Subcutaneous adipose tissue (tissue), 4 donors: ENCODE measurements around the gene ACTG1. TPM values are rescaled to one million over a fixed set of nuclear protein-coding genes. Genes with fewer than 3 reads are reported as not detected.

Source experiments
- total RNA-seq, 4 donors: library from RNA; depleted of rRNA; stranded (reverse); fragments of >200 nt; gene quantifications; one replicate each; pipeline ENCODE4 v1.1.0, GENCODE V29; 2016
- TF ChIP-seq, protein P1 (sequence below): fragments of 450-650 bp; IDR thresholded peaks from one replicate; pipeline ENCODE4 v1.5.1; 2016; ENCODE audit warnings: low read depth, mild to moderate bottlenecking, control low read depth, antibody characterized with exemption, moderate library complexity

ACTG1 gene
- total RNA-seq, 4 donors from 2014 or later: 1,095 to 1,902 (median 1,493) TPM

- TF ChIP-seq, protein P1, sequence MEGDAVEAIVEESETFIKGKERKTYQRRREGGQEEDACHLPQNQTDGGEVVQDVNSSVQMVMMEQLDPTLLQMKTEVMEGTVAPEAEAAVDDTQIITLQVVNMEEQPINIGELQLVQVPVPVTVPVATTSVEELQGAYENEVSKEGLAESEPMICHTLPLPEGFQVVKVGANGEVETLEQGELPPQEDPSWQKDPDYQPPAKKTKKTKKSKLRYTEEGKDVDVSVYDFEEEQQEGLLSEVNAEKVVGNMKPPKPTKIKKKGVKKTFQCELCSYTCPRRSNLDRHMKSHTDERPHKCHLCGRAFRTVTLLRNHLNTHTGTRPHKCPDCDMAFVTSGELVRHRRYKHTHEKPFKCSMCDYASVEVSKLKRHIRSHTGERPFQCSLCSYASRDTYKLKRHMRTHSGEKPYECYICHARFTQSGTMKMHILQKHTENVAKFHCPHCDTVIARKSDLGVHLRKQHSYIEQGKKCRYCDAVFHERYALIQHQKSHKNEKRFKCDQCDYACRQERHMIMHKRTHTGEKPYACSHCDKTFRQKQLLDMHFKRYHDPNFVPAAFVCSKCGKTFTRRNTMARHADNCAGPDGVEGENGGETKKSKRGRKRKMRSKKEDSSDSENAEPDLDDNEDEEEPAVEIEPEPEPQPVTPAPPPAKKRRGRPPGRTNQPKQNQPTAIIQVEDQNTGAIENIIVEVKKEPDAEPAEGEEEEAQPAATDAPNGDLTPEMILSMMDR: no peak
Observed at GRCh38 chr17:81520021-81520901, 7.7 kb upstream of the ACTG1 start.

- TF ChIP-seq, protein P1: no peak
Observed at GRCh38 chr17:81519284-81520020, 6.9 kb upstream of the ACTG1 start.

DNA sequence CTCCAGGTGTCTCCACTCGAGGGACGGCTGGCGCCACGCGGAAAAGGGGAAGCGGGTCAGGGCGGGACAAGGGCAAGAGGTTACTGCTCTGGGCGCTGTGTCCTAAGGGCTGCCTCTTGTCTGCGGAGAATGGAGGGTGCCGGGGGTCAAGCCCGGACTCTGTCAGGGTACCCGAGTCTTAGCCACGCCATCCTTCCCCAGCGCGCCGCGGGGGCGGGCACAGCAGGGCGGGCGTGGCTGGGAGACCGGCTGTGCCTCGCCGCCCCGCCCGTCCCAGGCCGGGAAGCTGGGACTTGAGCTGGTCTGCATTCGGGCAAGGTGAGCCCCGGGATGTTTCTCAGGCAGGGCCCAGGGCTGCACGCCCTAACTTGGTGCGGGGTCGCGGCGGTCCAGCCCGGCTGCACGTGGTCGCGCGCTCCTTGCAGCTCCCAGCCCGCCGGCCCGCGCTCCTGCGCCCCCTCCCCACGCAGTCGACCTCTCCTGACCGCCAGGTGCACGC lies 6.2 kb upstream of the ACTG1 start:
- TF ChIP-seq, protein P1: no peak

- TF ChIP-seq, protein P1: no peak
Observed at GRCh38 chr17:81518113-81518784, 5.7 kb upstream of the ACTG1 start.

DNA sequence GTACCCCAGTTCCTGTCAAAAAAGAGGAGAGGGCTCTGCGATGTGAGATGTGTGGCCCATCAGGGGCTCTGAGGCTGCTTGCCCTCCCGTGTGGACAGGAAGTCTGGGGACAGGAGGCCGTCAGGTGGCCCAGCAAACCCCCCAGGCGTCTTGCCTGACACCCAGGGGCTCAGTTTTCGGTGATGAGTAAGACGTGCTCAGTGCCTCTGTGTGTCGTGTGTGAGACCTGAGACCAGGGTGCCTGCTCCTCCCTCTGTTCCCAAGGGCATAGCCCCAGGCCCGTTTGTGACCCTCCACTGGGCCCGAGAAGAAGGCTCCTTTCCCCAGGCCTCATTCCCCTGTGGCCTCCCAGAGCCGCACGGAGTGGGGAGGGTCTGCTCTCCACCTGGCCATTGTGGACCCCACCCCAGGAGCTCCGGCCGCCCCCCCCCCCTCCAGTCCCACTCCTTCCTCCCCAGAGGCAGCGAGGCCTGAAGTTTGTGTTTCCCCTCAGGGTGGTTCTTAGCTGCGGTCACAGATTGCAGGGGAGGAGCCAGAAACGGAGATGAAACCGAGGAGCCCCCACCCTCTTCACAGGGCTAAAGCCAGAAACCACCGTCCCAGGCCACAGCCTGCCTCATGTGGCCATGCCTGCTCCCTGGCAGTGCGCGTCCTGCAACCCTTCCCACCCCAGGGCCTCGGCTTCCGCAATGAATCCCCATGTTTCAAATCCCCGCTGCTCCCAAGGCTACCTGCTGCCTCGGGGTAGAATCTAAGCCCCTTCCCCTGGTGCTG lies 4.9 kb upstream of the ACTG1 start:
- TF ChIP-seq, protein P1: no peak

DNA sequence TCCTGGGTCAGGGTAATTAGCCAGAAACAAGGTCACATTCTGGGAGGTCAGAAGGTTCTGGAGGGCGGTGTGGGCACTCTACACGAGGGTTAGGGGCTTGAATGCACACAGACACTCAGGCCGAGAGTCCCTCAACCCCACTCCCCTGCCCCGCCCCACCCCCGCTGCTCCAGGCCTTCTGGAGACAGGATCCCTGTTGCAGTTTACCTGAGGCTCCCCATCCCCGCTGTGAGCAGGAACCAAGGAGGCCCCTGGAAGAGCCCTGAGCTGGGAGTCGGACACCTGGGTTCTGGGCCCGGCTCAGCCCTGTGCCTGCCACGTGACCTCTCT lies 4.4 kb upstream of the ACTG1 start:
- TF ChIP-seq, protein P1: no peak
